A204.1 (cell line): Measurements from ENCODE around the gene DMD.

Experiments
- FAIRE-seq: peaks from 2 replicates; lab custom pipeline; 2012; peaks lifted over from hg19 to GRCh38; lab: Jason Lieb, UNC

DMD gene

GRCh38 chrX:31702222-31702621 lies 1509.1 kb downstream of the DMD start:
- FAIRE-seq, result no peak

GRCh38 chrX:31697294-31697916 lies 1513.9 kb downstream of the DMD start:
- FAIRE-seq, result no peak

GRCh38 chrX:31679861-31680260 lies 1531.5 kb downstream of the DMD start:
- no peak for FAIRE-seq

- no peak for FAIRE-seq
Observed at GRCh38 chrX:31670245-31670644, 1541.1 kb downstream of the DMD start.

GRCh38 chrX:31665454-31665853 lies 1545.9 kb downstream of the DMD start:
- FAIRE-seq, result no peak

GRCh38 chrX:31663172-31663571 lies 1548.2 kb downstream of the DMD start:
- FAIRE-seq, result no peak

- no peak for FAIRE-seq
Observed at GRCh38 chrX:31661280-31661810, 1550.0 kb downstream of the DMD start.

GRCh38 chrX:31658360-31658759 lies 1553.0 kb downstream of the DMD start:
- peak; percentile 99 for FAIRE-seq

- no peak for FAIRE-seq
Observed at GRCh38 chrX:31656013-31656412, 1555.3 kb downstream of the DMD start.

GRCh38 chrX:31653422-31653821 lies 1557.9 kb downstream of the DMD start:
- FAIRE-seq, result no peak

GRCh38 chrX:31652650-31653049 lies 1558.7 kb downstream of the DMD start:
- FAIRE-seq, result no peak

GRCh38 chrX:31649201-31649600 lies 1562.1 kb downstream of the DMD start:
- FAIRE-seq, result no peak

- no peak for FAIRE-seq
Observed at GRCh38 chrX:31633349-31633748, 1578.0 kb downstream of the DMD start.

GRCh38 chrX:31629195-31629594 lies 1582.2 kb downstream of the DMD start:
- FAIRE-seq, result no peak

GRCh38 chrX:31609130-31609529 lies 1602.2 kb downstream of the DMD start:
- FAIRE-seq, result no peak

- no peak for FAIRE-seq
Observed at GRCh38 chrX:31608638-31609037, 1602.7 kb downstream of the DMD start.

- FAIRE-seq, result no peak
Observed at GRCh38 chrX:31606771-31607170, 1604.6 kb downstream of the DMD start.

GRCh38 chrX:31604629-31605221 lies 1606.6 kb downstream of the DMD start:
- FAIRE-seq, result no peak

GRCh38 chrX:31603411-31604120 lies 1607.8 kb downstream of the DMD start:
- FAIRE-seq, result no peak

GRCh38 chrX:31600823-31601222 lies 1610.5 kb downstream of the DMD start:
- FAIRE-seq, result no peak

- FAIRE-seq, result no peak
Observed at GRCh38 chrX:31593353-31593752, 1618.0 kb downstream of the DMD start.

GRCh38 chrX:31591355-31591754 lies 1620.0 kb downstream of the DMD start:
- no peak for FAIRE-seq

- FAIRE-seq, result no peak
Observed at GRCh38 chrX:31590581-31591114, 1620.7 kb downstream of the DMD start.
